DND-41 (cell line): ENCODE measurements around the gene CRTAC1.

ENCODE experiments used
- ATAC-seq: fragments of 200-7000 bp; cut with Tn5 transposase; 3 replicates; pipeline ENCODE4 v1.9.1; 2021; ENCODE audit warnings: low read depth; ENCODE audit not compliant: insufficient read depth
- DNase-seq: peaks from one replicate; pipeline ENCODE4 v3.0.0-alpha.2; 2020
- H2AFZ ChIP-seq: 2 replicates; pipeline ENCODE4 v1.6.0; 2012; ENCODE audit warnings: low read depth, low read length
- H3K27ac ChIP-seq: 2 replicates; pipeline ENCODE4 v1.5.1; 2012; ENCODE audit warnings: low read length, inconsistent platforms
- H3K27me3 ChIP-seq: fragments of 200-600 bp; sonication (generic); 2 replicates; pipeline ENCODE4 v1.6.0; 2012; ENCODE audit warnings: low read length, mild to moderate bottlenecking, inconsistent platforms; ENCODE audit not compliant: insufficient read depth, poor library complexity
- H3K36me3 ChIP-seq: 2 replicates; pipeline ENCODE4 v1.5.1; 2012; ENCODE audit warnings: low read length, inconsistent platforms; ENCODE audit not compliant: insufficient read depth
- H3K4me1 ChIP-seq: 2 replicates; pipeline ENCODE4 v1.5.1; 2012; ENCODE audit warnings: mild to moderate bottlenecking, low read length; ENCODE audit not compliant: insufficient read depth
- H3K4me2 ChIP-seq: 2 replicates; pipeline ENCODE4 v1.6.0; 2012; ENCODE audit warnings: mild to moderate bottlenecking, moderate library complexity, low read length, inconsistent platforms; ENCODE audit not compliant: insufficient read depth
- H3K4me3 ChIP-seq, 2 experiments: fragments of 200-600 bp in 1 of 2; shearing (Covaris generic) in 1 of 2; 2 replicates each; pipeline ENCODE4 v1.5.1; 2012 to 2016; ENCODE audit warnings: inconsistent platforms in 2 of 2, low read length in 2 of 2, mild to moderate bottlenecking in 2 of 2, low read depth in 1 of 2, moderate library complexity in 1 of 2
- H3K79me2 ChIP-seq: 2 replicates; pipeline ENCODE4 v1.6.0; 2012; ENCODE audit warnings: low read length, inconsistent platforms; ENCODE audit not compliant: insufficient read depth
- H3K9ac ChIP-seq: 2 replicates; pipeline ENCODE4 v1.6.0; 2012; ENCODE audit warnings: low read depth, mild to moderate bottlenecking, inconsistent platforms, low read length, moderate library complexity
- H3K9me3 ChIP-seq: 2 replicates; pipeline ENCODE4 v1.5.1; 2012; ENCODE audit warnings: low read length, moderate library complexity, mild to moderate bottlenecking, inconsistent platforms; ENCODE audit not compliant: insufficient read depth, severe bottlenecking
- H4K20me1 ChIP-seq: 2 replicates; pipeline ENCODE4 v1.6.0; 2012; ENCODE audit warnings: low read length; ENCODE audit not compliant: insufficient read depth
- CTCF ChIP-seq: IDR thresholded peaks from 2 replicates; pipeline ENCODE4 v1.5.1; 2012; ENCODE audit warnings: borderline replicate concordance, low read length, moderate library complexity, mild to moderate bottlenecking; ENCODE audit not compliant: poor library complexity, severe bottlenecking; ENCODE audit errors: extremely low read depth
- EZH2 ChIP-seq: IDR thresholded peaks from 3 replicates; pipeline ENCODE4 v1.6.1; 2012; ENCODE audit warnings: borderline replicate concordance, low read depth, mild to moderate bottlenecking, moderate library complexity, low read length, inconsistent platforms; ENCODE audit not compliant: severe bottlenecking

CRTAC1 gene

GRCh38 chr10:97913614-97914013 is 116.8 kb downstream of the CRTAC1 start:
- Histone ChIP-seq H3K4me1 (no peaks in the 10 kb centered on the region), H3K4me3 (no peak overlapping the region), H3K4me2 (no peak overlapping the region), H3K79me2 (no peaks in the 10 kb centered on the region), H3K36me3 (no peaks in the 10 kb centered on the region), H3K9ac (no peak overlapping the region), H3K27me3 (peaks cover 27% of the 10 kb centered on the region), H3K9me3 (no peaks in the 10 kb centered on the region), H2AFZ (no peak overlapping the region), H3K27ac (no peak overlapping the region), H4K20me1 (no peaks in the 10 kb centered on the region)
- TF ChIP-seq CTCF (no peak), EZH2 (no peak)
- DNase-seq (no peak), ATAC-seq (no peak)

- Histone ChIP-seq H3K9me3 (no peaks in the 10 kb centered on the region), H3K27me3 (peaks cover 31% of the 10 kb centered on the region), H3K79me2 (no peaks in the 10 kb centered on the region), H3K36me3 (no peaks in the 10 kb centered on the region), H3K4me1 (no peaks in the 10 kb centered on the region), H2AFZ (no peak overlapping the region), H3K9ac (no peak overlapping the region), H3K27ac (no peak overlapping the region), H3K4me3 (no peak overlapping the region), H3K4me2 (no peak overlapping the region), H4K20me1 (no peaks in the 10 kb centered on the region)
- DNase-seq (no peak), ATAC-seq (no peak)
- TF ChIP-seq CTCF = no peak
- TF ChIP-seq EZH2 = no peak
Measured at GRCh38 chr10:97913193-97913592, 117.2 kb downstream of the CRTAC1 start.

GRCh38 chr10:97911217-97911616 is 119.2 kb downstream of the CRTAC1 start:
- Histone ChIP-seq H3K27ac (no peak overlapping the region), H3K27me3 (peaks cover 46% of the 10 kb centered on the region), H3K4me3 (no peak overlapping the region), H3K9me3 (no peaks in the 10 kb centered on the region), H4K20me1 (no peaks in the 10 kb centered on the region), H2AFZ (no peak overlapping the region), H3K4me2 (no peak overlapping the region), H3K36me3 (no peaks in the 10 kb centered on the region), H3K9ac (no peak overlapping the region), H3K4me1 (no peaks in the 10 kb centered on the region), H3K79me2 (no peaks in the 10 kb centered on the region)
- DNase-seq (no peak), ATAC-seq (no peak)
- TF ChIP-seq CTCF = no peak
- TF ChIP-seq EZH2 = no peak

- H3K4me3 ChIP-seq = no peak overlapping the region
- H3K27ac ChIP-seq = no peak overlapping the region
- no peaks in the 10 kb centered on the region for H3K9me3 ChIP-seq
- H3K36me3 ChIP-seq = no peaks in the 10 kb centered on the region
- ATAC-seq (no peak), DNase-seq (no peak)
- no peak for TF ChIP-seq CTCF
- TF ChIP-seq EZH2 = no peak
- no peak overlapping the region for H3K9ac ChIP-seq
- no peaks in the 10 kb centered on the region for H3K4me1 ChIP-seq
- no peak overlapping the region for H2AFZ ChIP-seq
- no peaks in the 10 kb centered on the region for H3K79me2 ChIP-seq
- no peak overlapping the region for H3K4me2 ChIP-seq
- peaks cover 50% of the 10 kb centered on the region for H3K27me3 ChIP-seq
- H4K20me1 ChIP-seq = no peaks in the 10 kb centered on the region
Measured at GRCh38 chr10:97910661-97911060, 119.8 kb downstream of the CRTAC1 start.
